H1 (cell line): ENCODE measurements around the gene PTP4A1.

Experiments
- BRCA1 ChIP-seq: IDR thresholded peaks from 2 replicates; pipeline ENCODE4 v1.6.1; 2012; ENCODE audit warnings: low read depth, low read length, improper control_type of control experiment
- CHD2 ChIP-seq: IDR thresholded peaks from 2 replicates; pipeline ENCODE4 v1.6.1; 2012; ENCODE audit warnings: low read length, improper control_type of control experiment
- POLR2A ChIP-seq, 2 experiments: IDR thresholded peaks; 1 replicate in 1 of 2; 2 replicates in 1 of 2; pipeline ENCODE4 v1.6.1; 2011; ENCODE audit warnings: low read depth in 2 of 2, low read length in 2 of 2, mild to moderate bottlenecking in 2 of 2; ENCODE audit errors: control extremely low read depth in 1 of 2
- POLR2AphosphoS5 ChIP-seq: IDR thresholded peaks from 2 replicates; pipeline ENCODE4 v1.6.1; 2011; ENCODE audit warnings: low read depth, low read length
- YY1 ChIP-seq: IDR thresholded peaks from 2 replicates; pipeline ENCODE4 v1.6.1; 2011; ENCODE audit warnings: low read depth, mild to moderate bottlenecking, low read length
- TF ChIP-seq, protein P1 (sequence below), 3 experiments: IDR thresholded peaks; 1 replicate in 2 of 3; 2 replicates in 1 of 3; pipeline versions ENCODE4 v1.5.1 to v1.6.1; 2011; ENCODE audit warnings: low read length in 3 of 3, mild to moderate bottlenecking in 3 of 3, inconsistent platforms in 2 of 3, low read depth in 1 of 3, moderate library complexity in 1 of 3; ENCODE audit not compliant: insufficient read depth in 1 of 3; ENCODE audit errors: control extremely low read depth in 1 of 3

DNA sequence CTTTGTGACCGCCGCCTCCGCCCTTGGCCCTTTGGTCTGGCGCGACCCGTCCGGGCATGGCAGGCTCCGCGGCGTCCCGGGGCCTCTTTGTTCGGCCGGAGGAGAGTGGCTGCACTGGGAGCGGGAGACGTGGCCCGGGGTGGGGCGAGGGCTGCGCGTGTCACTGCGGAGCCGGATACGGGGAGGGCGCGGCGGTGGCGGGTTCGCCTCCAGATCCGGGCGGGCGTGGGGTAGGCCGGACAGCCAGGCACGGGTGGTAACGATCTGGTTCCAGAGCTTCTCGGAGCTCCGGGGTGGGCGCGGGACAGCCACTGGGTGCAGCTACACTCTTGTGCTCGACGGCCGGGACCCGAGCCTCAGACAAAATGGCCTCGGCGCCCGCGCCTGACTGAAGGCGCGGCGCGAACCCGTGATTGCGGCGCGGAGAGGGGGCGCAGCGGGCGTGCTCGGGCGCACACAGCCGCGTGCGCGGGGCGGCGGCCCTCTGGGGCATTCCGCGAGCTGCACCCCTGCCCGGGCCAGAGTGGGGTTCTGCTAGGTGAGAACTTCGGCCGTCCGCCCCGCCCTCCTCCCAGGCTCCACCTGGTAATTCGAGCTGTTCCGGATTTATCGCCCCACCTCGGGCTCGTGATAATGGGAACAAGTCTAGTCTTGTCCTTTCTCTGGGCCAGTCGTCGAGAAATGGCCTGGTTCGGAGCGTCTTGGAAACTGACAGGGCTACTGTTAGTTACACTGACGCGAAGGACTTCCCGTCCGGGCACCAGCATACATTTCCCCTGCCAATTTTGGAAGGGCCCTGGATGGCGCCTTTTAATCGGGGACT, 1.0 kb downstream of the PTP4A1 start:
- TF ChIP-seq POLR2A (IDR thresholded peaks at IDR 0.05; ENCODE audit: control extremely low read depth in 1 of 2, low read depth in 2 of 2, low read length in 2 of 2) (peak; percentile 93 to 98), POLR2AphosphoS5 (peak; percentile 91), CHD2 (no peak), YY1 (peak; percentile 87), BRCA1 (no peak)
- TF ChIP-seq, protein P1, sequence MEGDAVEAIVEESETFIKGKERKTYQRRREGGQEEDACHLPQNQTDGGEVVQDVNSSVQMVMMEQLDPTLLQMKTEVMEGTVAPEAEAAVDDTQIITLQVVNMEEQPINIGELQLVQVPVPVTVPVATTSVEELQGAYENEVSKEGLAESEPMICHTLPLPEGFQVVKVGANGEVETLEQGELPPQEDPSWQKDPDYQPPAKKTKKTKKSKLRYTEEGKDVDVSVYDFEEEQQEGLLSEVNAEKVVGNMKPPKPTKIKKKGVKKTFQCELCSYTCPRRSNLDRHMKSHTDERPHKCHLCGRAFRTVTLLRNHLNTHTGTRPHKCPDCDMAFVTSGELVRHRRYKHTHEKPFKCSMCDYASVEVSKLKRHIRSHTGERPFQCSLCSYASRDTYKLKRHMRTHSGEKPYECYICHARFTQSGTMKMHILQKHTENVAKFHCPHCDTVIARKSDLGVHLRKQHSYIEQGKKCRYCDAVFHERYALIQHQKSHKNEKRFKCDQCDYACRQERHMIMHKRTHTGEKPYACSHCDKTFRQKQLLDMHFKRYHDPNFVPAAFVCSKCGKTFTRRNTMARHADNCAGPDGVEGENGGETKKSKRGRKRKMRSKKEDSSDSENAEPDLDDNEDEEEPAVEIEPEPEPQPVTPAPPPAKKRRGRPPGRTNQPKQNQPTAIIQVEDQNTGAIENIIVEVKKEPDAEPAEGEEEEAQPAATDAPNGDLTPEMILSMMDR (IDR thresholded peaks at IDR 0.05; ENCODE audit: control extremely low read depth in 1 of 3, insufficient read depth in 1 of 3, low read depth in 1 of 3, low read length in 3 of 3) = no peak
